Ascending aorta (tissue), 2 donors: Measurements from ENCODE around the gene DENND1B. TPM values are rescaled to one million over a fixed set of nuclear protein-coding genes. Genes with fewer than 3 reads are reported as not detected.

Experiments used
- DNase-seq, 2 donors: peaks; one replicate each; pipeline ENCODE4 v3.0.0-alpha.2; 2019; ENCODE audit warnings: low spot score in 2 of 2
- H3K27ac ChIP-seq, 2 donors: fragments of 200-600 bp; sonication (generic); one replicate each; pipeline ENCODE4 v1.5.1; 2016 to 2017; ENCODE audit warnings: mild to moderate bottlenecking in 1 of 2
- H3K27me3 ChIP-seq: fragments of 200-600 bp; sonication (generic); one replicate; pipeline ENCODE4 v1.5.1; 2017
- H3K36me3 ChIP-seq, 2 donors: fragments of 200-600 bp; sonication (generic); one replicate each; pipeline ENCODE4 v1.5.1; 2016
- H3K4me1 ChIP-seq, 2 donors: fragments of 200-600 bp; sonication (generic); one replicate each; pipeline ENCODE4 v1.5.1; 2016 to 2017; ENCODE audit warnings: mild to moderate bottlenecking in 1 of 2
- H3K4me3 ChIP-seq, 2 donors: fragments of 200-600 bp; sonication (generic); one replicate each; pipeline ENCODE4 v1.5.1; 2016 to 2017; ENCODE audit warnings: mild to moderate bottlenecking in 1 of 2
- H3K9me3 ChIP-seq, 2 donors: fragments of 200-600 bp; sonication (generic); one replicate each; pipeline ENCODE4 v1.5.1; 2016
- intact Hi-C: fragments of 100-400 bp; cut with DNase I; formaldehyde crosslinking; loops from one replicate; pipeline ENCODE4 v1.15.1; 2023
- total RNA-seq: library from RNA; depleted of rRNA; stranded (reverse); fragments of >200 nt; gene quantifications from one replicate; pipeline ENCODE4 v1.1.0, GENCODE V29; 2016
- TF ChIP-seq, protein P1 (sequence below), 3 experiments: fragments of 200-600 bp in 2 of 3; fragments of 450-650 bp in 1 of 3; sonication (generic) in 2 of 3; IDR thresholded peaks; one replicate each; pipeline ENCODE4 v1.5.1; 2016 to 2019; ENCODE audit warnings: antibody characterized with exemption in 3 of 3, mild to moderate bottlenecking in 1 of 3, moderate library complexity in 1 of 3

Gene DENND1B
- total RNA-seq, 1 donor from 2014 or later: 12.2 TPM

DNA sequence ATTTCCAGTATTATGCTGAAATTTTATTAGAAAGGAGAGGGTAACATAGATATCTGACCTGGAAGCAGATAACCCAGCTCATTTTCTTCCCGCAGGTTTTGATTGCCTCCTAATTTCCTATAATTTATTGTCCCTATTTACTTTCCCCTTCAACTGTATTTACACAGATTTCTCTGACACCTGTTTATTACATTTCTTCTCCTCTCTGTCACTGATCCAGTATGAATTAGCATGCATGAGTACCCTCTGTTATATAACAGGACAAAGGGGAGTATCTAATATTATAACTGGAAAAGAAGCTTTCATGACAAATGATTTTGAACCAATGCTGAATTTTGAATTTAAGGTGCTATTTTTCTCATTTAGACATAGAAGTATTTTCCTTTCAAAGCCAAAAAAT, 37.4 kb downstream of the DENND1B start:
- Histone ChIP-seq H3K4me1 (no peaks in the 10 kb centered on the region), H3K27me3 (no peaks in the 10 kb centered on the region), H3K27ac (no peak overlapping the region), H3K36me3 (no peaks in the 10 kb centered on the region), H3K9me3 (no peaks in the 10 kb centered on the region), H3K4me3 (no peak overlapping the region)
- intact Hi-C loops: no loop called here
- no peak for DNase-seq
- TF ChIP-seq, protein P1, sequence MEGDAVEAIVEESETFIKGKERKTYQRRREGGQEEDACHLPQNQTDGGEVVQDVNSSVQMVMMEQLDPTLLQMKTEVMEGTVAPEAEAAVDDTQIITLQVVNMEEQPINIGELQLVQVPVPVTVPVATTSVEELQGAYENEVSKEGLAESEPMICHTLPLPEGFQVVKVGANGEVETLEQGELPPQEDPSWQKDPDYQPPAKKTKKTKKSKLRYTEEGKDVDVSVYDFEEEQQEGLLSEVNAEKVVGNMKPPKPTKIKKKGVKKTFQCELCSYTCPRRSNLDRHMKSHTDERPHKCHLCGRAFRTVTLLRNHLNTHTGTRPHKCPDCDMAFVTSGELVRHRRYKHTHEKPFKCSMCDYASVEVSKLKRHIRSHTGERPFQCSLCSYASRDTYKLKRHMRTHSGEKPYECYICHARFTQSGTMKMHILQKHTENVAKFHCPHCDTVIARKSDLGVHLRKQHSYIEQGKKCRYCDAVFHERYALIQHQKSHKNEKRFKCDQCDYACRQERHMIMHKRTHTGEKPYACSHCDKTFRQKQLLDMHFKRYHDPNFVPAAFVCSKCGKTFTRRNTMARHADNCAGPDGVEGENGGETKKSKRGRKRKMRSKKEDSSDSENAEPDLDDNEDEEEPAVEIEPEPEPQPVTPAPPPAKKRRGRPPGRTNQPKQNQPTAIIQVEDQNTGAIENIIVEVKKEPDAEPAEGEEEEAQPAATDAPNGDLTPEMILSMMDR (IDR thresholded peaks at IDR 0.05): no peak

DNA sequence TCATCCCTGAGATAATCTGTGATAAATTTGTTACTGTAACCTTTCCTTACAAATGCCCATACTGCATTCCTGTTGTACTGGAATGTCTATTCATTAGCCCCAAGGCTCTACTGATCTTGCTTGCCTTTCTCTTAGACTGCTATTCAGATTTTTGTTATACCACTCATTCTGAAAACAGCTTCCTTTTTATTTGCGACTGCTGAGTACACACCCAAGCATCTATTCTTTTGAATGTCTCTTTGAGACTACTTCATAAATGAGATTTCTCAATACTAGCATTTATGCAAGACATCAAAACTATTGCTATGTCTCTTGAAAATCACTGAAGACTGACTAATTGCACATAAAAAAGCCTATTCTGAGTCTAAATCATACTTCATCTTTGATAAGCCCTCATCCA, 38.6 kb downstream of the DENND1B start:
- DNase-seq: no peak
- Histone ChIP-seq H3K36me3 (no peaks in the 10 kb centered on the region), H3K27me3 (no peaks in the 10 kb centered on the region), H3K9me3 (no peaks in the 10 kb centered on the region), H3K4me3 (no peak overlapping the region), H3K4me1 (no peaks in the 10 kb centered on the region), H3K27ac (no peak overlapping the region)
- TF ChIP-seq, protein P1 (IDR thresholded peaks at IDR 0.05): no peak
- intact Hi-C loops: no loop called here

DNA sequence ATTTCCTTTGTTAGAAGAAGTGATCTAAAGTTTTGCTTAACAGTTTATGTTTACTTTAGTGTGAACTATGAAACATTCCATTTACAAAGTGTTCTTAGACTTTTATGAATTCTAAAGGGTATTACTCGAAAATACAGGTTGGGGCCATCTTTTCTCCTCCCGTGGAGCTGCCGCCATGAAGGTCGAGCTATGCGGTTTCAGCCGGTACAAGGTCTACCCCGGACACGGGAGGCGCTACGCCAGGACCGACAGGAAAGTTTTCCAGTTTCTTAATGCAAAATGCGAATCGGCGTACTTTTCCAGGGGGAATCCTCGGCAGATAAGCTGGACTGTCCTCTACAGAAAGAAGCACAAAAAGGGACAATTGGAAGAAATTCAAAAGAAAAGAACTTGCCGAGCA, 39.8 kb downstream of the DENND1B start:
- no peaks in the 10 kb centered on the region for H3K36me3 ChIP-seq
- H3K4me1 ChIP-seq: no peaks in the 10 kb centered on the region
- intact Hi-C loops: no loop called here
- no peaks in the 10 kb centered on the region for H3K27me3 ChIP-seq
- no peak overlapping the region for H3K27ac ChIP-seq
- no peaks in the 10 kb centered on the region for H3K9me3 ChIP-seq
- TF ChIP-seq, protein P1 (IDR thresholded peaks at IDR 0.05): no peak
- no peak overlapping the region for H3K4me3 ChIP-seq
- DNase-seq: no peak

DNA sequence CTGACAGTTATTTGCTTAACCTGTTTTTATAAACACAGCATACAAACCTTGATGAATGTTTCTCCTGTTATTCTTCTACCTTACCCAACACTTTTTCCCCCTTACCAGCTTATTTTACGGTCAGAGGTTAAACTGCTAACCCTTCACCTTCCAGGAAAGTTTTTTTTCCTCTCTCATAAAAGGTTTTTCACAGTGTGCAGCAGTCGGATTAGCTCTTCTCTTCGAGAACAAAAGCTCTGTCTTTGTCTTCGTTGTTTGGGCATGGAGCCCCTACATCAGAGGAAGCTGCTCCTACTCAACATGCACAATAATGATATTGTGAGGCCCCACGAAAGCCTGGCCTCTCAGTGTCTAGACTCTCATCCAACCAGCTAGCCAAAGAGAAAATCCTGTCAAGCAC, 42.0 kb downstream of the DENND1B start:
- no peak overlapping the region for H3K4me3 ChIP-seq
- no peaks in the 10 kb centered on the region for H3K4me1 ChIP-seq
- H3K9me3 ChIP-seq: no peaks in the 10 kb centered on the region
- intact Hi-C loops: no loop called here
- TF ChIP-seq, protein P1 (IDR thresholded peaks at IDR 0.05): no peak
- no peaks in the 10 kb centered on the region for H3K27me3 ChIP-seq
- no peak for DNase-seq
- H3K36me3 ChIP-seq: no peaks in the 10 kb centered on the region
- no peak overlapping the region for H3K27ac ChIP-seq

DNA sequence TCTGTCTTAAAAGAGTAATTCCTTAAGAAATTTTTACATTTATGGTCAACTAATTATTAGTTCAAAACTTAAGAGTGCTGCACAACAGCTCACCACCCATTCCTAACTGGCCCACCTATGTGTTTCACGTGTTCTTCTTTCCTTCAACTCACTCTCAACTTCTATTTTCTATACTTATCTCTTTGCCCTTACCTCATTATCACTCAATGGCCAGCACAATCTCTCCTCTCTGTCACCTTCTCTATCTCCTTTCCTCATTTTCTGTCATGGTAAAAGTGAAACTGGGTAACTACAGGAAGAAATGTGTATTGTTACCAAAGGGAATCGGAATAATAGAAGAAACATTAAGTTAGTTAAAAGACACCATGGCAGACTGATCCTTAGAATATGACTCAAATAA, 43.1 kb downstream of the DENND1B start:
- TF ChIP-seq, protein P1 (IDR thresholded peaks at IDR 0.05): no peak
- Histone ChIP-seq H3K4me1 (no peaks in the 10 kb centered on the region), H3K36me3 (no peaks in the 10 kb centered on the region), H3K9me3 (peaks cover 0 to 1% of the 10 kb centered on the region in 2 donors), H3K27ac (no peak overlapping the region), H3K4me3 (no peak overlapping the region), H3K27me3 (no peaks in the 10 kb centered on the region)
- intact Hi-C loops: no loop called here
- DNase-seq: no peak

DNA sequence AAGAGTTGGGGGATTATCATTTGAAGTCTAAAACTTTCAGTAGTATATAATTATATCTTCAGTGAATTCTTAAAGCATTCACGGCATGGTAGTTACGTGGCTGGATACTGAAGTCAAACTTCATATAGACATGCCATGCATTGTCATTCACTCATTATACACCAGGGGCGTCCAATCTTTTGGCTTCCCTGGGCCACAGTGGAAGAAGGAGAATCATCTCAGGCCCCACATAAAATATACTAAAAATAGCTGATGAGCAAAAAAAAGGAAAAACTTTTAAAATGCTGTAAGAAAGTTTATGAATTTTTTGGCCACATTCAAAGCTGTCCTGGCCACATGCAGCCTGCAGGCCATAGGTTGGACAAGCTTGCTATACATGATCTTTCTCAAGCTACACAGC, 43.8 kb downstream of the DENND1B start:
- H3K27ac ChIP-seq: no peak overlapping the region
- no peak for DNase-seq
- TF ChIP-seq, protein P1 (IDR thresholded peaks at IDR 0.05): no peak
- H3K4me1 ChIP-seq: no peaks in the 10 kb centered on the region
- intact Hi-C loops: no loop called here
- H3K36me3 ChIP-seq: no peaks in the 10 kb centered on the region
- H3K9me3 ChIP-seq: peaks cover 0 to 3% of the 10 kb centered on the region in 2 donors
- no peak overlapping the region for H3K4me3 ChIP-seq
- no peaks in the 10 kb centered on the region for H3K27me3 ChIP-seq
